GM12892 (cell line): ENCODE data around the gene F2R.

Source experiments
- POLR2A ChIP-seq: IDR thresholded peaks from 2 replicates; pipeline ENCODE4 v1.6.1; 2011; ENCODE audit warnings: low read depth, low read length, control low read depth
- POLR2AphosphoS5 ChIP-seq: IDR thresholded peaks from 2 replicates; pipeline ENCODE4 v1.6.1; 2011; ENCODE audit warnings: low read depth, low read length, control low read depth

- no peak for TF ChIP-seq POLR2AphosphoS5
- TF ChIP-seq POLR2A, result no peak
These were observed 50.8 kb downstream of the F2R start for GRCh38 chr5:76766746-76767145.
